SH-SY5Y (cell line): ENCODE data around the gene ITIH1.

Experiments
- GATA2 ChIP-seq: IDR thresholded peaks from 2 replicates; pipeline ENCODE4 v1.6.1; 2011; ENCODE audit warnings: mild to moderate bottlenecking, low read depth, low read length
- GATA3 ChIP-seq: IDR thresholded peaks from 2 replicates; pipeline ENCODE4 v1.6.1; 2011; ENCODE audit warnings: low read depth, mild to moderate bottlenecking, low read length, moderate library complexity

The ITIH1 gene

DNA sequence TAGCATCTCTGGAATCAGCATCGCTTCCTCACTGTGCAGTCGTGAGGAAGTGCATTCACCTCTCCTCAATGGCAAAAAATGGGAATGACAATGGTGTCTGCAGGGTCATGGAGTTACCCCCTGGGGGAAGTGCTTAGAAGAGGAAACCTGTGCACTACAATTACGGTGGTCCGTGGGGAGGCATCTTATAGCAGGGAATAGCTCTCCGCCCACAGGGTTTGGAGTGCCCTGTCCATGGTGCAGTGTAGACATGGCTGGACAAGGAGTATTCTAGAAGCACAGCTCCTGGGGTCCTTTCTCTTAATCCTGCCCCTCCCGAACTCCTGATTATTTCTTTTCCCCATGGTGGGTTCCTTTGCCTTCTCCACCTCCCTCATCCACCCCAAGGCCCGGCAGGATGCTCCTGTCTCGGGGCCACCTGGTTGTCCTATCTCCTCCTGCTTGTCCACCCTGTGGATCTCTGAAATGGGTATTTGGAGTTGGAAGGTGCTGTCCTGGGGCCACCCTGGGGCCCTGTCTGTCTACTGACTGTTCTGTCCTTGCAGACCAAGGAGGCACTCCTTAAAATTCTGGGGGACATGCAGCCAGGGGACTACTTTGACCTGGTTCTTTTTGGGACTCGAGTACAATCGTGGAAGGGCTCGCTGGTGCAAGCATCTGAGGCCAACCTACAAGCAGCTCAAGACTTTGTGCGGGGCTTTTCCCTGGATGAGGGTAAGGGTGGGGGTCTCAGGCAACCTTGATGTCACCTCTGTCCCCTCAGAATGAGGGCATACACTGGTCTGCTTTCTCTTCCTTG lies 5.2 kb downstream of the ITIH1 start:
- TF ChIP-seq GATA3 (no peak), GATA2 (no peak)

- TF ChIP-seq GATA3 = no peak
- TF ChIP-seq GATA2 = no peak
These were observed 5.8 kb downstream of the ITIH1 start for GRCh38 chr3:52783211-52783555.

DNA sequence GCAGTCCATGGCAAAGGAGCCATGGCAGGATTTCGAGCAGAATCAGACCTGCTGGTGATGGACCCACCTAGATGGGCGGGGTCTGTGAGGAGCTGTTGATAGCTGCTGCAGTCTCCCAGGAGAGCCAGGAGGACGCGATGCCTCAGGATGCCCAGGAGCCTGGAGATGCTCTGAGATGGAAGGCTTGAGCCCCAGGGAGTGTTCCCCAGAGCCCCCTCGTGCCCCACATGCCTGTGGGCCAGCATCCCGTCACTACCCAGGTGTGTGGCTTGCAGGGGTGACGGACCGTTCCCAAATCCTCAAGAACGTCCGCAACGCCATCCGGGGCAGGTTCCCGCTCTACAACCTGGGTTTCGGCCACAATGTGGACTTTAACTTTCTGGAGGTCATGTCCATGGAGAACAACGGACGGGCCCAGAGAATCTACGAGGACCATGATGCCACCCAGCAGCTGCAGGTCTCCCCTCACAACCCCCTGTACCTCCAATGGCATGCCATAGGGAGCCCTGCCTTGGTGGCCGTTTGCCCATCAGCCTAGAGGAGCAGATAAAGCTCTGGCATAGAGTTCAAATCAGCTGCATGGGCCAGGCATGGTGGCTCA lies 6.7 kb downstream of the ITIH1 start:
- TF ChIP-seq GATA2 (no peak), GATA3 (no peak)

DNA sequence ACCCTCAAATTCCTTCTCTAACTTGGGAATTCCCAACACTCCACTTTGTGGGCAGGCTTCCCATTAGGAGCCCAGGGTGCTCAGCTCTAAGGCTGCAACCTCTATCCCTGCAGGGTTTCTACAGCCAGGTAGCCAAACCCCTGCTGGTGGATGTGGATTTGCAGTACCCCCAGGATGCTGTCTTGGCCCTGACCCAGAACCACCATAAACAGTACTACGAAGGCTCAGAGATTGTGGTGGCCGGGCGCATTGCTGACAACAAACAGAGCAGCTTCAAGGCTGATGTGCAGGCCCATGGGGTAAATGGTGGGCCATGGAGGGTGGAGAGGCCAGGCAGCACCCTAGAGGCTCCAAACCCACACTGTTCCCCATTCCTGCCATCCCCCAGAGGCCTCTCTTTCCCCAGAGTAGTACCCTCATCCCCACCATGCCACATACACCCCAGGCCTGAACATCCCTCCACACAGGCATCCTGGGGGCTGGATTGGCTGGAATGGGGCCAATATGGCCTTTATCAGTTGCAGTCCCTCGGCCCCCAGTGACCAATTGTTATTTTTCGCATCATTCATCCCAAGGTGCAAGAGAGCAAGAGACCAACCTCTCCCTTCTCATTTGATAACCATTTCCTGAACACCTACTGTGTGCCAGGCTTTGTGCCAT lies 7.7 kb downstream of the ITIH1 start:
- TF ChIP-seq GATA3 (no peak), GATA2 (no peak)

DNA sequence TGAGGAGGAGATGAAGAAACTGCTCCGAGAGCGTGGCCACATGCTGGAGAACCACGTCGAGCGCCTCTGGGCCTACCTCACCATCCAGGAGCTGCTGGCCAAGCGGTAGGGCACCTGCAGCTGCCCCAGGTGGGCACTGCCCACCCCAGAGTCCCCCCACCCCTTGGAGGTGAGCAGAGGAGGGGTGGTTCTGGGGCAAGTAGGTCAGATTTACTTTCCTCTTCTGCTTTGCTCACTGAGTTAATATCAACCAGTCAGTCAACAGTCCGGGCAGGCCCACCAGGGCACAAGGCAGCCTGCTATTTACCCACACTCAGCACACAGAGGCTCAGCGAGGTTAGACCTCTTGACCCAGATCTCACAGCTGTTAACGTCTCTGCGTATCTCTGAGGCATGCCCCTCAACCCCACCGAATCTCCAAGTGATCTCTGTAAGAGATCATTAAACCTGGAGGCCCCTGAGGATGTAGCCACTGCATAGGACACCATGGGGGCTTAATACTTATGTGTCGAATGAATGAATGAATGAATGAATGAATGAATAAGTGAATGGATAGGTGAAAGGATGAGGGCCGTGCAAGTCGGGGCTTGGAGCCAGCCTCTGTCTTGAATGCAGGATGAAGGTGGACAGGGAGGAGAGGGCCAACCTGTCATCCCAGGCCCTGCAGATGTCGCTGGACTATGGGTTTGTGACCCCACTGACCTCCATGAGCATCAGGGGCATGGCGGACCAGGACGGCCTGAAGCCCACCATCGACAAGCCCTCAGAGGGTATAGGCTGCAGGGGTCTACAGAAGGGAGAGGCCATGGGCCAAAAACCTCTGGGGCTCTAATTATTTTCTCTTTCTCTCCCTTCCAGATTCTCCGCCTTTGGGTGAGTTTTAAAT lies 9.2 kb downstream of the ITIH1 start:
- TF ChIP-seq GATA3 = no peak
- TF ChIP-seq GATA2 = no peak

DNA sequence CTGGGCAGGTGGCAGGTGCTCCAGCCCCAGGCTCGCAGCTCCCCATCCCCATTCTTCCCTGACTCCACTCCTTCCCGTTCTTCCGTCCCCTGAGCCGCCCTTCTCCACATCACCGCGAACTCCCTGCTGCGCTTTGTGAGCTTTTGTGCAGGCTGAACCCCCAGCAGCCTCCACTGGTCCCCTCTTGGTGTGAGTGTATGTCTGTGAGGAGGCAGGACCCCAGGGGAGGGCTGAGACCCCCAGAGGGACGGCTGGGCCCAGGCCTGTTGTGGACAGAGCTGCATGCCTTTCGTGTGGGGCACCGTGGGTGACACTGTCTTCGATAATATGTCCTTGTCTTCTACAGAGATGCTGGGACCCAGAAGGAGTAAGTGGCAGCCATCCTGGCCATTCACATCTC lies 9.8 kb downstream of the ITIH1 start:
- TF ChIP-seq GATA2 = no peak
- TF ChIP-seq GATA3 = no peak

- TF ChIP-seq GATA3 = no peak
- no peak for TF ChIP-seq GATA2
These were observed 10.6 kb downstream of the ITIH1 start for GRCh38 chr3:52787672-52788625.

DNA sequence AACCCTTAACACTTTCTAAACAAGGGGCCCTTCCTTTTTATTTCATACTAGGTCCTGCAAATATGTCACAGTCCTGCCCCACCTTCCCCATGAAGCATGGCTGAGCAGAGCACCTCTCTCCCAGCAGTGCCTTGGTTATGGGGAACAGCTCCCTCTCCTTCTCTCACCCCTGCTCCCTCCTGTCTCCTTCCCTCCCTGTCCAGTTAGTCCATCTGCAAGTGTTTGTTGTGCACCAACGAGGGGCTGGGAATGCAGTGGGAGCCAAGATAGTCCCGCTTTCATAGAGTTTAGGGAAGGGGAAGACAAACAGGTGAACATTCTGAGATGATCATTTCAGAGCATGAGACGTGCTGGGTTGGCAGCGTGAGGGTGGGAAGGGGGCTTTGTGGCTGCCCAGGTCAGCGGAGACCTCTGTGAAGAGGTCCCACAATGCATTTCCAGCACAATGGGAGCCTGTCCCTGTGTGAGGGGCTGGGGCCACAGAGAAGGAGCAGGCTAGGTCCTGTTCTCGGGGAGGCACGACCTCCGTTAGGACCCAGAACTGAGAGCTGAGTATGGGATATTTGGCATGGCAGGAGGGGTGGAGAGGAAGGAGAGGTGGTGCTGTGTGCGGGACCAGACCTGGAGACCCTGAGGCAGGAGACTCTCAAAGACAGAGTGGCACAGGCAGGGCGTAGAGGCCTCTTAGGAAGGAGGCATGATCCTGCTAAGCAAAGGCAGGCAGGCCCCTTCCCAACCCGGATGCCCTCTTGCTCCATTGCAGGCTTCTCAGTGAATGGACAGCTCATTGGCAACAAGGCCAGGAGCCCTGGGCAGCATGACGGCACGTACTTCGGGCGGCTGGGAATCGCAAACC lies 11.7 kb downstream of the ITIH1 start:
- TF ChIP-seq GATA2 (no peak), GATA3 (no peak)

- TF ChIP-seq GATA2 = no peak
- no peak for TF ChIP-seq GATA3
These were observed 12.3 kb downstream of the ITIH1 start for GRCh38 chr3:52789746-52790040.

- TF ChIP-seq GATA3 (no peak), GATA2 (no peak)
These were observed 12.9 kb downstream of the ITIH1 start for GRCh38 chr3:52790337-52790736.

GRCh38 chr3:52790741-52791140 lies 13.3 kb downstream of the ITIH1 start:
- TF ChIP-seq GATA2 = no peak
- no peak for TF ChIP-seq GATA3

- TF ChIP-seq GATA2 = no peak
- TF ChIP-seq GATA3 = no peak
These were observed 14.0 kb downstream of the ITIH1 start for GRCh38 chr3:52791366-52791765.

GRCh38 chr3:52791928-52792327 lies 14.5 kb downstream of the ITIH1 start:
- TF ChIP-seq GATA3 = no peak
- TF ChIP-seq GATA2 = no peak
